PC-3 (cell line): Measurements from ENCODE around the gene SLC38A9.

Source experiments
- EZH2 ChIP-seq: fragments of 300-600 bp; sonication (generic); IDR thresholded peaks from one replicate; pipeline ENCODE4 v1.6.1; 2017; ENCODE audit warnings: antibody characterized with exemption, mild to moderate bottlenecking, low read length; ENCODE audit not compliant: unreplicated experiment
- TF ChIP-seq, protein P1 (sequence below): fragments of 300-600 bp; sonication (generic); conservative IDR thresholded peaks from 2 replicates; pipeline ENCODE4 v1.5.1; 2017; ENCODE audit warnings: antibody characterized with exemption, low read depth, mild to moderate bottlenecking, low read length

DNA sequence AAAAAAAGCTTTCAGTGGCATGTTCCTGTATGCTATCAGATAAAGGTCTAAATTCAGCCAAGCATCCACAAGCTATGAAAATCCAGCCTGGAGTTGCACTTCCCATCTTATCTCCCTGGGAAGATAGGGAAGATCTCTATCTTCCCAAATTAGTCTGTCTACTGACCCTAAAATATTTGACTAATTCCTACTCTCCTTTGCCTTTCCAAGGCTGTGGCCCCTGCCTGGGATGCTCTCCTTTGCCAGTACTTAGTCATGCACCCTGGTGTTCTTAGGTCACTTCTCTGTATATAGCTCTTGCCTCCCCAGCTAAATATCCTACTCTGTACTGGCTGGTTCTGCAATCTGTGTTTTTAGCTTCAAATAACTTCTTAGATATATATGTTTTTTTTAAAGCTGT lies 133.4 kb downstream of the SLC38A9 start:
- TF ChIP-seq, protein P1, sequence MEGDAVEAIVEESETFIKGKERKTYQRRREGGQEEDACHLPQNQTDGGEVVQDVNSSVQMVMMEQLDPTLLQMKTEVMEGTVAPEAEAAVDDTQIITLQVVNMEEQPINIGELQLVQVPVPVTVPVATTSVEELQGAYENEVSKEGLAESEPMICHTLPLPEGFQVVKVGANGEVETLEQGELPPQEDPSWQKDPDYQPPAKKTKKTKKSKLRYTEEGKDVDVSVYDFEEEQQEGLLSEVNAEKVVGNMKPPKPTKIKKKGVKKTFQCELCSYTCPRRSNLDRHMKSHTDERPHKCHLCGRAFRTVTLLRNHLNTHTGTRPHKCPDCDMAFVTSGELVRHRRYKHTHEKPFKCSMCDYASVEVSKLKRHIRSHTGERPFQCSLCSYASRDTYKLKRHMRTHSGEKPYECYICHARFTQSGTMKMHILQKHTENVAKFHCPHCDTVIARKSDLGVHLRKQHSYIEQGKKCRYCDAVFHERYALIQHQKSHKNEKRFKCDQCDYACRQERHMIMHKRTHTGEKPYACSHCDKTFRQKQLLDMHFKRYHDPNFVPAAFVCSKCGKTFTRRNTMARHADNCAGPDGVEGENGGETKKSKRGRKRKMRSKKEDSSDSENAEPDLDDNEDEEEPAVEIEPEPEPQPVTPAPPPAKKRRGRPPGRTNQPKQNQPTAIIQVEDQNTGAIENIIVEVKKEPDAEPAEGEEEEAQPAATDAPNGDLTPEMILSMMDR: no peak
- TF ChIP-seq EZH2: no peak
